Fibroblast of villous mesenchyme (primary cell): ENCODE results near the gene GOT1. TPM values are rescaled to one million over a fixed set of nuclear protein-coding genes. Genes with fewer than 3 reads are reported as not detected.

ENCODE experiments used
- DNase-seq: peaks from one replicate; pipeline ENCODE4 v3.0.0-alpha.2; 2010; ENCODE audit warnings: low read depth
- H3K4me3 ChIP-seq: 2 replicates; pipeline ENCODE4 v1.5.1; 2011; ENCODE audit warnings: low read depth, mild to moderate bottlenecking, low read length
- total RNA-seq: library from RNA; depleted of rRNA; stranded (reverse); fragments of >200 nt; gene quantifications from 2 replicates; pipeline ENCODE4 v1.2.3, GENCODE V29; 2012
- TF ChIP-seq, protein P1 (sequence below): IDR thresholded peaks from 2 replicates; pipeline ENCODE4 v1.5.1; 2012; ENCODE audit warnings: low read depth, mild to moderate bottlenecking, low read length; ENCODE audit not compliant: insufficient read depth

GOT1 gene
- total RNA-seq, 1 donor = 27.2 TPM

DNA sequence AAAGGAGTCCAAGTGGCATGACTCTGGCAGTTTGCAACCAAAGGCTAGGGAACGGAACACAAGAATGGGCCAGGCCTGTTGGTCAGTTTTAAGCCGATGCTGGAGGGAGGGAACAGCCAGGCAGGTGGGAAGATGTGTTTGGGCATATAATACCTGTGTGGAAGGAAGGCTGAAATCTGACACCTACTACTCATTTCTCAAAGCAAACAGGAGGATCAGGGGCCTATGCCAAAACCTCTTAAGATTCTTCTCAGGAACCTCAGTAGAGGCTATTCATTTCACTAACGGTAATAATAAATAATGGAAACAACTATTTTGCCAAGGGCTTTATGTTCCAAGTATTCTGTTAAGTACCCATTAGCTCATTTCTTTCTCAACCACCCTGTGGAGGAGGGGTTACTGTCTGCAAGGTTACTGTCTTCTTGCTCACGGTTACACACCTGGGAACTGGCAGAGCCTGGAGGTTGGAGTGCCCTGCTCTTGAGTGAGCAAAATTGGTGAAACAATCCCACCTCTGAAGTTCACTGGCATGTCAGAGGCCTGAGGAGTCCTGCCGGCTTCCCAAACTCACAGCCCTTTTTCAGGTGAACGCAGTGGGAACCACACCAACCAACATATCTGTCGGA lies 35.5 kb downstream of the GOT1 start:
- DNase-seq = no peak
- TF ChIP-seq, protein P1, sequence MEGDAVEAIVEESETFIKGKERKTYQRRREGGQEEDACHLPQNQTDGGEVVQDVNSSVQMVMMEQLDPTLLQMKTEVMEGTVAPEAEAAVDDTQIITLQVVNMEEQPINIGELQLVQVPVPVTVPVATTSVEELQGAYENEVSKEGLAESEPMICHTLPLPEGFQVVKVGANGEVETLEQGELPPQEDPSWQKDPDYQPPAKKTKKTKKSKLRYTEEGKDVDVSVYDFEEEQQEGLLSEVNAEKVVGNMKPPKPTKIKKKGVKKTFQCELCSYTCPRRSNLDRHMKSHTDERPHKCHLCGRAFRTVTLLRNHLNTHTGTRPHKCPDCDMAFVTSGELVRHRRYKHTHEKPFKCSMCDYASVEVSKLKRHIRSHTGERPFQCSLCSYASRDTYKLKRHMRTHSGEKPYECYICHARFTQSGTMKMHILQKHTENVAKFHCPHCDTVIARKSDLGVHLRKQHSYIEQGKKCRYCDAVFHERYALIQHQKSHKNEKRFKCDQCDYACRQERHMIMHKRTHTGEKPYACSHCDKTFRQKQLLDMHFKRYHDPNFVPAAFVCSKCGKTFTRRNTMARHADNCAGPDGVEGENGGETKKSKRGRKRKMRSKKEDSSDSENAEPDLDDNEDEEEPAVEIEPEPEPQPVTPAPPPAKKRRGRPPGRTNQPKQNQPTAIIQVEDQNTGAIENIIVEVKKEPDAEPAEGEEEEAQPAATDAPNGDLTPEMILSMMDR = no peak
- no peak overlapping the region for H3K4me3 ChIP-seq

- TF ChIP-seq, protein P1 = no peak
- no peak overlapping the region for H3K4me3 ChIP-seq
- DNase-seq = no peak
Measured at GRCh38 chr10:99394256-99394655, 36.2 kb downstream of the GOT1 start.

DNA sequence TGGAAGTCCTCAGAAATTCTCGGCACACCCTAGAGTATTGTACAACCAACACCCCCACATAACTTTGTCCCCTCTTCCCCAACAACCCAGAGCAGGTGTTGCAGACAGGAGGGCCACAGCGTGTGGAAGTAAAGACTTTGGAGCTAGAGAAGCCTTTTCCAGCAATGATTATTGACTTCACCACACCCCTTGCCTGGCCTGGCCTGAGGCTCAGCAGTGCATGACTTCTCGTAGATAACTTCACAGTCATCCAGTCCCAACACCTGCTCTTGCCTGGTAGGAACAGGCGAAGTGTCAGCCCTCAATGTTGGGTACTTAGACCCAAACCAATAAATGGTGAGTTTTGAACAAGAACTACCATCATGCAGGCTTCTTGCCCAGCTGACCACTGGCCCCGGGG lies 36.7 kb downstream of the GOT1 start:
- H3K4me3 ChIP-seq = no peak overlapping the region
- TF ChIP-seq, protein P1 = no peak
- no peak for DNase-seq

DNA sequence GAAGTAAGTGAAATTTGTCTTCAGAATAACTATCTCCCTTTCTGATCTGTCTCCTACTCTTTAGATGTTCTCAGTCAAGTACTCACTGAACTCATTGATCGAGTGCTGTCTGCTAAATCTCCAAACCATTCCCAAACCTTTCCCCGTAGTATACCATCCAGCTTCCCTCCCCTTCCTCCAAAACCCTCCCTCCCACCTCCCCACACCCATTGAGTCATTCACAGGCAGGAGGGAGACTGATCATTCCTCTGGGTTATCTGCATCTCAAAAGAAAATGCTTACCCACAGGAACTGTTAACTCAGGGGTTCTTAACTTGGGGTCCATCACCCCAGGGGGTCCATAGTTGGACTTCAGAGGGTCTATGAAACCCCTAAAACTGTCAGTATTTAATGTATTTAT lies 37.4 kb downstream of the GOT1 start:
- H3K4me3 ChIP-seq = no peak overlapping the region
- no peak for DNase-seq
- TF ChIP-seq, protein P1 = no peak

DNA sequence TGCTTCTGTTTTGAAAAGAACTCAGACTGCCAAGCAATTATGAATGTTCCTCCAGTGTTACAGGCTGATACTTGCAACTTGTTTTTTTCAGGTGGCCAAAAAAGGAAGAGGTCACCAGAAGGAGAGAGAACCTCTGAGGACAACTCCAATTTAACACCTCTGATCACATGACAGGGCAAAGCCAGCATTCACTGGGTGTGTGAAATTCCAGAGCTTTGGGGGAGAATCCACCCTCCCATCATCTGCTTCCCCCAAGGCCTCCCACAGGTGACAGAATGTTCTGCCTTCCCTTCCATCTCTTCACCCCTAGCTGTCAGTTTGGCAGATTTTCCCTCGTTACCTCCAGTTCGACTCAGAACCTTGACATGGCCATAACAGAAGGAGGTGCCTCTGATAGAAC lies 39.1 kb downstream of the GOT1 start:
- TF ChIP-seq, protein P1 = no peak
- DNase-seq = no peak
- H3K4me3 ChIP-seq = no peak overlapping the region

DNA sequence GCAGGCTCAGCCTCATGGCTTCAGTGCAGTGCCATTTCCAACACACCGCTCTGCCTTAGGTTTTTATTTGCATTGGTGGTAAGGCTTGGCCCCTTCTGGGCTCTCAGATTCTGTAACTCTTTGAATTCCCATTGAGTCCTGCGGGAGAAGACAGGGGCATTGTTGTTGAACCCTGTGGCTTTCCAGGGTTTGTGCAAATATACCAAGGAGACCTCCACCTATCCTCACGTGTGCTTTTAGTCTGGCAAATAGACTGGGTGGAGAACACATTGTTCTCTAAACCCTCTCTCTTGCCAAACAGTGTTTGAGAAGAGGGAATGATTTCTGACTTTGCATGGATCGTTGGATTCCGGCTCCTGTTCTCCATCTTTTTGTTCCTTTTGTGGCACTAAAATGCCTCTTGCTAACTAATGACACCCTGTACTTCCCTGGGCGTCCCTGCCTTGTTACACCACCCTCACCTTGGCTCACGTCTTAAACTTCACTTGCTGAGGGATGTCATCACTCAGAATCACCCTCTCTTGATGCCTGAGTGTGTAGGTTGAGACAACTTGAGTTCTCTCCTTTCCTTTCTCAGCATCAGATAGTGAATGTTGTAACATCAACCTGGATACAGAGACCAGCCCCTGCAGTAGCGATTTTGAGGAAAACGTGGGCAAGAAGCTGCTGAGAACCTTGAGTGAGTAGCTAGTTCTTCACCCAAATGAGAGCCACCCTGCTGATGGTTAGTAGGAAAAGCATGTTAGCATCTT lies 40.5 kb downstream of the GOT1 start:
- no peak overlapping the region for H3K4me3 ChIP-seq
- TF ChIP-seq, protein P1 = no peak
- DNase-seq = no peak

DNA sequence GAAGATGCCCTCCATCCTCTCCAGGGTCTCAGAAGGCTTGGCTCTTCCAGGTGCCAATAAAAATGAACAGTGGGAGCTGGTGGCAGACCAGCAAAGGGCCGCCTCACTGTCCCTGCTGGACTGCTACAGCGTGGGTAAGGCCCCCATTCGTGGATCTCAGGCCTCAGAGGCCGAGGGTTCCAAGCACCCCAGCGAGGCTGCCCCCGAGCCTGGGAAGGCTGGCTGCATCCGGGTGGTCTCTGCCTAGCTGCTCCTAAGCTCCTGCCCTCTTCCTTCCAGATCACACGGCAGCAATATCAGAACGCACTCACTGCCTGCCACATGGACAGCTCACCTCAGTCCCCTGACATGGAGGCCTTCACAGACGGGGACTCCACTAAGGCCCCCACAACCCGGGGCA lies 42.9 kb downstream of the GOT1 start:
- no peak for DNase-seq
- no peak overlapping the region for H3K4me3 ChIP-seq
- TF ChIP-seq, protein P1 = no peak
